Peyer's patch (tissue), 4 donors: ENCODE results near the gene SFXN2.

Source experiments
- CTCF ChIP-seq, 6 experiments: fragments of 450-650 bp in 4 of 6; fragments of 200-600 bp in 2 of 6; sonication (generic) in 1 of 6; IDR thresholded peaks; one replicate each; pipeline ENCODE4 v1.5.1; 2017 to 2019; ENCODE audit warnings: antibody characterized with exemption in 6 of 6, mild to moderate bottlenecking in 3 of 6, moderate library complexity in 1 of 6
- POLR2A ChIP-seq, 2 donors: fragments of 450-650 bp; IDR thresholded peaks; one replicate each; pipeline ENCODE4 v1.5.1; 2017; ENCODE audit warnings: antibody characterized with exemption in 2 of 2, mild to moderate bottlenecking in 2 of 2, moderate library complexity in 2 of 2

DNA sequence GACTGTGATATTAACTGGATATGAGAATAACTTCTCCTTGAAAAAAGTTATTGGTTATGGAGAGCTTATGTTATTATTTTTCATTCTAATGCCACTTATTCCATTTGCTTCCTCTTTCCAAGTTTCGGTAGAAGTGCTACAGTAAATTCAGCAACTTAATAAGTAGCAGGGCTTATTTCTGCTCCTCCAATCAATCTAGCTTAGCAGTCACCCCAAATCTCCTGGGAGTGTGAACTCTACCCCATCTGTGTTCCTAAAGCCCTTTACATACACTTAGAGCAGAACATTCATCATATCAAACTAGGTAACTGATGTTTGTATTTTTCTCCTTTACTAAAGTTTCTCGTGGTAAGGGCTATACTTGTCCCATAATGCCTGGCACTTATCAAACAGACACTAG is 8.9 kb upstream of the SFXN2 start:
- TF ChIP-seq CTCF (IDR thresholded peaks at IDR 0.05) (no peak), POLR2A (IDR thresholded peaks at IDR 0.05) (no peak)
